GM19397 (cell line): ENCODE results near the gene L2HGDH.
"Not testable (repeated sequence)": the region's sequence is repeated elsewhere in the genome, so short reads cannot be mapped to it uniquely, and the experiment has no call there.

ENCODE experiments used
- ATAC-seq: cut with Tn5 transposase; IDR thresholded peaks from one replicate; pipeline ENCODE4 v1.9.1; 2021; ENCODE audit warnings: mild to moderate bottlenecking, moderate library complexity; ENCODE audit not compliant: unreplicated experiment

The L2HGDH gene

DNA sequence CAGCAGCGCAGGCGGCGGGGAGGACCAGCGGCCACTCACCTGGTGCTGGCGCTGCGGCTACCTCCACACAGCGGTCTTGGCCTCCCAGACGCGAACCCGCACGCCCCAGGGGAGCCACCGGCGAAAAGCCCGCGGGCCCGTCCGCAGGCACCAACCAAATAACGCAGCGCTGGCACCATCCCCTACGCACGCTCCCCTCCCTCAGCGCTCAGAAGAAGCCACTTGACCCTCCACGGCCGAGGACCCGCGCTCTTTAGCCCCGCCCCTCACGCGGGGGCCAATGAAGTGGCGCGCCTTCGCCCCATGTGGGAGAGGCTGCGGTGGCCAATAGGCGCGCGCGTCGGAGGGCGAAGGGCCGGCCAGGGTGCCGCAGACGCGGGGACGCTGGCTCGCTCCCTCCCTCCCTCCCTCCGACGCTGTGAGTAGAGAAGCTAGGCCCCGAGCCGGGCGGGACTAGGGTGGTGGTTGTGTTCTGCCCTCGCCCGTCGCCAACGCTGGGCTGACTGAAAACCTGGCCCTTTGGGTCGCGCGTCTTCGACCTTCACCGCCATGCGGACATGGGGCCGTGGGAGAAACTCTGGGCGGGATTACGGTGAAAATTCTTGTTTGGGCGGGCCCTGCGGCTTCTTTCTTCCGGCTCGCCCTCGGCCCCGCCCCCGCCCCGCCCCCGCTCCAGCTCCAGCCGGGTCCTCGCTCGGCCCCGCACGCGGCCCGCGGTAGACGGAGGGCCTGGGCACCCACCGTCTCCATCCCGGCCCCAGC, at the start of gene L2HGDH, which contains the start of gene DMAC2L:
L2HGDH (minus strand) TSS at position 258 of the 762 bp plus-strand sequence; CDS start at position 179, 79 bp downstream.
DMAC2L (plus strand) TSS at position 353 of the 762 bp plus-strand sequence. CDS start 9,164 bp downstream, outside the sequence.
- ATAC-seq = peak; percentile 94

DNA sequence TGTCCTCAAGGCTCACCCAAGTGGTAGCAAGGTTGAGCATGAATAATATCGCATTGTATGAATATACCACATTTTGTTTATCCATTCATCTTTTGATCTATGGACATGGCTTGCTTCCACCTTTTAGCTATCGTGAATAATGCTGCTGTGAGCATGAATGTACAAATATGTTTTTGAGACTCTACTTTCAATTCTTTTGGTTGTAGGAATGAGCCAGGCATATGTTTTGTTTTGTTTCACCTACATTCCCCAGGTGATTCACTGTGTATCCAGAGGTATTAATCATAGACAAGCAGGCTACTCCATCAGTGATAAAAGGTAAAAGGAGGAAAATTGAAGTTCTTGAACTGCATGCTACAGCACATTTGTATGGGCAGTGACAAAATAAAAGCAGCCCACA, 48.8 kb upstream of the L2HGDH start:
- ATAC-seq = no peak

- ATAC-seq = no peak
These were observed 48.1 kb upstream of the L2HGDH start for GRCh38 chr14:50360093-50360492.

DNA sequence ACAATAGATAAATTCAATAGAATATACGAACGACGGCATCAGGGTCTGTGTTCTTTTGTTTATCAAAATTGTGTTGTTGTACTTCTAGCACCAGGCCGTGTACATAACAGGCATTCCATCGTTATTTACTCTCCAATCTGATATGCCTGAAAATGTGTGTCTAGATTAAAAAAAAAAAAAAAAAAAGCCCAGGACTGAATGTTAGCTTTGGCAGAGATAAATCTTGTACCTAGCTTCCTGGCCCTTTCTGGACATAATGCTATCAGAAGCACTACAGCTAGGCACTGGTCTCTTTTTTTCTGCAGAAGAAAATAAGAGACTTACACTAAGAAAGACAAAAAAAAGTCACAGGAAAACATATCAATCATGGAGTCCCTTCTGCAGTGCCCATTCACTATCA, 47.6 kb upstream of the L2HGDH start:
- no peak for ATAC-seq

GRCh38 chr14:50357753-50358395, 45.8 kb upstream of the L2HGDH start:
- no peak for ATAC-seq

DNA sequence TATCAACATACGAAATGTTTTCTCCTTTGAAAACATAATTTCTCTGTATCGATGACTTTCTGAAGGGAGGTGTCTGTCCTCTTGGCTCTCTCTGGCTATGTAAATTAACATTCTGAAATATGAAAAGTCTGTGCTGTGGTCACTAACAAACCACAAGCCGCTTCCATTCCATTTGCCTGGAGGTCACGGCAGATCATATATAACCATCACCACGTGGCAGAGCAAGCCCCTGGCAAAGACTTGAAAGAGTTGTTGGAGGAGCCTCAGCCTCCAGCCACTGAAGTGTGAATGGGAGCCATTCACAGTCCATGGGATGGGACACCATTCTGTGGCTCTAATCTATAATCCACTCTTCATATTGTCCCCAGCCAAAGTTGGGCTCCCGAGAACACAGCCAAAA, 45.1 kb upstream of the L2HGDH start:
- no peak for ATAC-seq

DNA sequence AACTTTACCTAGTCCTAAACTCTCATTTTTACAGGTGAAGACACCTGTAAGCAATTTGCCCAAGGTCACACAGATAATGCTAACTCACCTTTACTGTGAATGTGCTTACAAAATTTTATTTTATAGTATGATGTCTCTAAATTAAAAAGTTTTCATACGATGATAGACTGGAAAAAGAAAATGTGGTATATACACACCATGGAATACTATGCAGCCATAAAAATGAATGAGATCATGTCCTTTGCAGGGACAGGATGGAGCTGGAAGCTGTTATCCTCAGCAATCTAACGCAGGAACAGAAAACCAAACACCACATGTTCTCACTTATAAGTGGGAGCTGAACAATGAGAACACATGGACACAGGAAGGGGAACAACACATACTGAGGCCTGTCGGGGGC, 44.3 kb upstream of the L2HGDH start:
- not testable (repeated sequence) for ATAC-seq

- ATAC-seq = no peak
These were observed 43.7 kb upstream of the L2HGDH start for GRCh38 chr14:50355692-50356091.

GRCh38 chr14:50354527-50354926, 42.5 kb upstream of the L2HGDH start:
- ATAC-seq = no peak

DNA sequence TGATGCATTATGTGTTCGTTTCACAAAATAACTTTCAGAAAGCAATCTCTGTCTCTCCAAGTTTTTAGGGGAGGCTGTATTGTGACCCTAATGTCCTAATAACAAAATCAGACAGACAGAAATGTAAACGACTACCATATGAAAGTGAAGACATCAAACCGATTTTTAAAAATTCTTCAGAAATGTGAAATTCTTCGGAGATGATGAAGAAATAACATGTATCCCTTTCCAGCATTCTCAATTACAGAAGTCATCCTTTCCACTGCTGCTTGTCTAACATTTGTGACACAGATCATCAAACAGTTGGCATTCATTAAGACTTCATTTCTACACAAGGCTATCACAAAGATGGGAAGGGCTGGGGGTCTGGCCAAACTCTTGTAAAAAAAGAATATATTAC, 41.1 kb upstream of the L2HGDH start:
- no peak for ATAC-seq

- ATAC-seq = no peak
These were observed 40.6 kb upstream of the L2HGDH start for GRCh38 chr14:50352584-50352983.

DNA sequence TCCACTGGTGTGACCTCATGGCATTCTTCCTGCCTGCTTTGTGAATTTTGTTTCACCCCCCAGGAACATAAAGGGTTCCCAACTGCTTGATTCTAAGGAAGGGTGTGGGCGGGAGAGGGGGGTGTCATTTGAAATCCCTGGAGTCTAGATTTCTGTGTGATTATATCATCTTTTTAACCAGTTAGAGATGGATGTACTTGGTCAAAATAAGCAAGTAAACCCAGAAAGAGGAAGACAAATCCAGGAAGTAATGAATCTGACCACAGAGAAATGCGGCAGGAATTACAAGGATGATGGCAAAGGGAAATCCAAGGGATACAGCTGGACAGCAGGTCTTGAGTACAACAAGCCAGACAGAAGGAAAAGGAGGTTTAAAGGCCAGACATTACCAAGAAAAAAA, 38.9 kb upstream of the L2HGDH start:
- ATAC-seq = no peak

GRCh38 chr14:50348933-50349332, 36.9 kb upstream of the L2HGDH start:
- ATAC-seq = no peak

GRCh38 chr14:50347521-50347920, 35.5 kb upstream of the L2HGDH start:
- ATAC-seq = no peak

- ATAC-seq = no peak
These were observed 33.9 kb upstream of the L2HGDH start for GRCh38 chr14:50345846-50346422.

DNA sequence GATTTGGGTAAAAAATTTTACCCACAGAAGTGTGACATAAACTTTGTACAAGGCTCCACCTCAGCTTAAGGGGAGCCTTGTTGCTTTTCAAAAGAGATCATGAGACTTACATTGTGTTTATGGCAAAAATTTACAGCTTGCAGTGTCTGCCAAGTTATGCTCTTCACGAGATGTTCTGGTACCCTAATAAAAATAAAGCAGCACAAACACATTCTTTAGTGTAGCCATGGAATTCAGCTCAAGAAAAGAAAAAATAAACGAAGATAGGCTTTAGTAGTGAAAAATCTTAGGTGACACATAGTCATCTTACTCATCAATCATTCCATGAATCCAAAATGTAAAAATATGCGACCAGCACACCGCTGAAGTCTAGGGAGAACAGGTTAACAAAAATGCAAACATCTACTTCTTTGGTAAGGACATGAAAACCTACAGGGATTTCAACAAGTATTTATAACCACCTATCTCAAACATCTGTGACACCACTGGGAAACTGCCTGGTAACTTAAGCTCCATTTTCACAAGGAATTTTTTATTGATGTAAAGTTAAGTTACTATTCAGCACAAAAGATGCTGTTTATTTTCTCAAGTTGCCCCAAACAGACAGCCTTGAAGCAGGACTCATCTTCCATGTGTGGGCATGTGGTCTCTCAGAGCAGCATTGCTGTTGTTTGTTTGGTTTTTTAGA, 33.0 kb upstream of the L2HGDH start:
- ATAC-seq = no peak

DNA sequence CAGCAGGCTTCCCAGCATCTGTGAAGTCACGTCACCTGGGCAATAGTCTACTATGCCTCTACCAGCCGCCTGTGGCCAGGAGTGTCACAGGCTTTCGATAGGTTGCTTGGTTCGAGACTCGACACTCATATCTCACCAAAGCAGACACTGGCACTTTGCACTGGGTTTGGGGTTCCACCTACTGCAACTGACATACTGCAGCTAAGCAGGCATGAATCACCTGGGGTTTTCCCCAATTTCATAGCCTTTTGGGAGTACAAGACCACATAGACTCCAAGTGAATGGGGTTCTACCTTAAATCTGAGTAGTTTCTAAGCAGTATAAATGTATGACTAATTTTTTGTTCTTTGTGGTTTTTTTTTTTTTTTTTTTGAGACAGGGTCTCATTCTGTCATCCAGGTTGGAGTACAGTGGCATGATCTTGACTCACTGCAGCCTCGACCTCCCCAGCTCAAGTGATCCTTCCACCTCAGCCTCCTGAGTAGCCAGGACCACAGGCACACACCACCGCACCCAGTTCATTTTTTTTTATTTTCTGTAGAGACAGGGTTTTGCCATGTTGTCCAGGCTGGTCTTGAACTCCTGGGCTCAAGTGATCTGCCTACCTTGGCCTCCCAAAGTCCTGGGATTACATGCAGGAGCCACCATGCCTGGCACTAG, 32.2 kb upstream of the L2HGDH start:
- peak; percentile 66 for ATAC-seq

GRCh38 chr14:50343434-50343833, 31.4 kb upstream of the L2HGDH start:
- no peak for ATAC-seq

- no peak for ATAC-seq
These were observed 30.4 kb upstream of the L2HGDH start for GRCh38 chr14:50342221-50343078.

DNA sequence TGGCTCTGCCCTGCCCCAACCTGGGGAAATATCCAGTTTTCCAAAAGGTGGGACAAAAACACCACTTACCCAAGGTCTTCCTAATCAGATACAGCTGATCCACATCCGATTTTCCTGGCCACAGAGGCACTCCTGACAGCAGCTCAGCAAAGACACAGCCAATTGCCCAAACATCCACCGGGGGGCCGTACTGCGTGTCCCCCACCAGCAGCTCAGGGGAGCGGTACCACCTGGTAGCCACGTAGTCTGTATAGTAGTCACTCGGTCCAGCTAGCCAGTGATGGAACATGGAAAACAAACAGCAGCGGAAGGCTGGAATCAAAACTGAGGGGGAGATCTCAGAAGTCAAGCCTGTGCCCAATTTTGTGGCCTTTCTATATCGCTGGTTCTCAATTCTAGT, 28.9 kb upstream of the L2HGDH start:
- no peak for ATAC-seq
